NOMO-1 treated with dmso at 0.1 percent for 144 hours (cell line): ENCODE data around the gene GNAQ.
"Not testable (repeated sequence)": the region's sequence is repeated elsewhere in the genome, so short reads cannot be mapped to it uniquely, and the experiment has no call there.

Experiments
- DNase-seq: peaks from one replicate; lab custom pipeline; 2025; ENCODE audit not compliant: unreplicated experiment; lab: John Stamatoyannopoulos, UW

Gene GNAQ

DNA sequence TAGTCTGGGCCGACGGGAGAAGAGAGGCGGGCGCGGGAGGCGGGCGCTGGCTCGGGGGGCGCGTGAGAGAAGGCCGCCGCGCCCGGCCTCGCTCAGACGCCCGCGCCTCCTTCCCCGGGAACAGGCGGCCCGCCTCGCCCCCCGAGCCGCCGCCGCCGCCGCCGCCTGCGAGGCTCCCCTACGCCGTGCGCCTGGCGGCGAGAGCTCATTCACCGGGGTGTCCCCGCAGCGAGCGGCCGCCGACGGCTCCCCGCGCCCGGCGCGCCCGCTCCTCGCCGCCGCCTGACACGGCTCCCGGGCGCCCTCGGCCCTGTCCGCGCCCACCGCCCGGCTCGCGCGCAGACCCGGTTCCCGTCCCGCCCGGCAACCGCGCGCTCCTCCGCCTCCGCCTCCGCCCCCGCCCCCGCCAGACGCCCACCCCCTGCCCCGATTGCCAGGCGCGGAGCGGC lies at the start of gene GNAQ:
TSS of gene GNAQ (minus strand) at position 368 of the 449 bp plus-strand sequence. CDS start 576 bp downstream, outside the sequence.
- no peak for DNase-seq

DNA sequence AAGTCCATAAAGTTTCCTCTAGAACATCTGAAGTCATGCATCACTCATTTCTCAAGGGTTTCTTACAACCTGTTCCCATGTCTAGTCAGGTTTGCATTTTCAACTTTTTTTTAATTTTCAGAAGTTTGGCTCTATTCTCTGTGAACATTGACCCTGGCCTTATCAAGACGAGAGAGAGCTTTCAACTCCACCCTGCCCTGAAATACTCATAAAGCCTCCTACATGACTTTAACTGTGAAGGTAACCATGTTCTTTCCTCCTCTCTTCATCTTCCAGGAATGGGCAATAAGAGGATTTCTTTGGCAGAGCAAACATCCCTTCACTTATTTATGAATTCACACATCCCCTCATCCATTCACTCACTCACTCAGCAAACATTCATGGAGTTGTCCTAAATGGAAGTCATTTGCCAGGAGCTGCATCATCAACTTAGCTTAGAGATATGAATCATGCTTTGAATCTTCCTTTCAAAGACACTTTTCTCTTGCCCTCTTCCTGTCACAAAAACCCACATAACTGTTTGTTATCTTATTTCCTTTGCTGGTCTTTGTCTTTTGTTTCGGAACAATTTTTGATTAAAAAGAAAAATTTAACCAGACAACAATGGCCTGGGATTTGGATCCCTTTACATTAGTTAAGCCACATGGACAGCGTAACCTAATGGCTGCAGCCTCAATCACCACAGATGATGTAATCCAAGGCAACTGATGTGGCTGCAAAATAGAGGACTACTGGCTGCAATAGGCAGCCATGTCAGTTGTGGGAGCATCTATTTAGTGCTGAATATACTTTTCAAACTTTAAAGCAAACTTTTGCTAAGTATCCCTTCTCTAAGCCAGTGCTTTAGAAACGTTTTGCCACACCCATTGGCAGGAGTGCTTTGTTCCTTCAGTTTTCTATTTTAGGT lies 43.0 kb upstream of the GNAQ start:
- no peak for DNase-seq

DNA sequence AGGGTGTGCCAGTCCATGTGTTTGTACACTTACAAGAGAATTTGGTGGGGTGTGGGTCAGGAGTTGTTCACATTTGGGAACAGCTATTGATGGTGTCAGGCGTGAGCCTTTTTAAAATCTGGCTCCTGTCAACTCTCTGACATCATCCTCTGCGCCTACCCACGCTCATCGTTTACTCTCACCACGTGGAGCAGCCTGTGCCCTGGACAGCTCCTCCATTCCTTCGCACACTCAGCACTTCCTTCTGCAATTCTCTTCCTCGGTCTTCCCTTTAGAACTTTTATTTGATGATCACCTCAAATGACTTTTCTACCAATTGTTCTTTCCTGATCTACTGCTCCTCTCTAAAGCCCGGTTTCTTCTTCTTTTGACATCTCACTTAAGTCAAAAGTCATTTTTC lies 42.1 kb upstream of the GNAQ start:
- no peak for DNase-seq

DNA sequence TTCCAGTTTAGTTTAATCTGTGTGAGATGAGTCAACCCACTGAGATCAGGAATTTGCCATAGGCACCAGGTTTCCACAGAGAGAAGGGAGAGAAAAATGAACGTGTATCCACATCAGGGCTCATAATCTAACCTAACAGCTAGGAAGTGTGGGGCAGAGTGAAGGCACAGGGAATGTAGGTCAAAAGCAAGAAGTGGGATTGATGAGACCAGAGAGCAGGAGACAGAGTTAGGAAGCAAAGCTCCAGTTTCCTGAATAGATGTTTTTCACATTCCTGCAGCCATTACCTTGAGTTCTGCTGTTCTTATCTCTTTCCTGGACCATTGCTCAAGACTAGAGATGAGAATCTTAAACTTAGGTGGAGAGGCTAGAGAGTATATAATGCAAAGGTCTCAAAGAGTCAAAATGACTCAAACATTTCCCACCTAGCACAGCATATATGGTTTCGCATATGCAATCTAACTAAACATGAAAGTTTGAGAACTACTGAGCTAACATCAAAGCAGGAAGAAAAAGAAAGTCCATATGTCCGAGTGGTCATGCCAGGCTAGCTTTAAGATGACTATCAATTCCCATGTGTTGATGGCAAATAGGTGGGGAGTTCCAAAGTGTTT lies 41.1 kb upstream of the GNAQ start:
- DNase-seq = no peak

DNA sequence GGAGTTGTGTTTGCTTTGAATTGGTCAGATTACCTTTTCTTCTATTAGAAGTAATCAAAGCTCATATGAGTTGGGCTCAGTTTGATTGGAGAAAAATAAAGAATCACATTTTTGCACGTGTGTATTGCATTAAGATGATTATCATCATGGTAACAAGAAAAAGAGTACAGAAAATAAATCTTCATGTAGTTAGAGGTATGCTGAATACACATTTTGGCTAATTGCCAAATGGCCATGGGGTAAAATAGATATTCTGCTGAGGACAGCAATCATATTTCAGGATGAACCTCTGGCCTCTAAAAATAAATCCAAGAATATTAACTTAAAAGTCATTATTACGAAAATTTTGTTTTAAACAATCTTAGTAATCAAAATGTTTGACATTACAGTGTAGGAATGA lies 38.9 kb upstream of the GNAQ start:
- no peak for DNase-seq

DNA sequence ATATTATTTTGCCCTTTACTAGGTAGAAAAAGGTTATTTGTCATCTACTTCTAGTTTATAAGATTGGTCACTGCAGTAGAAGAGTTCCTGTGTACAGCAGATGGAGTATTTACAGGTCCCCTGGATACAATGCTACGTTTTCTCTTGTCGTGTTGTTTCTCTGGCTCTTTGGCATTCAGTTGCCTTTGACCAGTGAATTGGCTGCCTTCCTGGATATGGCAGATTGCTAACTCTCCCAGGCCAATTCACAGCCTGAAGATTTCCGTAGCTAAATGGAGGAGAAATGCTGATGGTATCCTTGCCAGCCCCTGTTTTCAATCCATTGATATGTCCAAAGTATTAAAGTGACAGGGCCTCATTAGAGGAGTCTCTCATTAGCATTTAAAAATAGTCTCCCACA lies 32.5 kb upstream of the GNAQ start:
- DNase-seq = no peak

DNA sequence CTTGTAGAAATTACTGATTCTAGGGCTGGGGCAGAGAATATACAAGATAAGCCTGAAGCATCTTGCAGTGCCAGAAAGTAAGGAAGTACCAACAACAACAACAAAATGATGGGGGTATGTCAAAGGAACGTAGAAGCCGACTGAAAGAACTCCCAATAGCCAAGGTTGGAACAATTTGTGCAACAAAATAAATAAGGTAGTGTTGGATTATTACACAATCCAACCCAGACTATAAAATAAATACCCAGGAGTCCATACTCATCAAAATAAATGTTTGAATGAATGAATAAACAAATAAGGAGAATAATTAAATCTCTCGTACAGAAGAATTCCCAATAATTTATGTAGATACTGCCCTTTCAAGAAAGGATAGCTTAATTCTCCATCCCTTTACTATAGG lies 31.1 kb upstream of the GNAQ start:
- DNase-seq = no peak

DNA sequence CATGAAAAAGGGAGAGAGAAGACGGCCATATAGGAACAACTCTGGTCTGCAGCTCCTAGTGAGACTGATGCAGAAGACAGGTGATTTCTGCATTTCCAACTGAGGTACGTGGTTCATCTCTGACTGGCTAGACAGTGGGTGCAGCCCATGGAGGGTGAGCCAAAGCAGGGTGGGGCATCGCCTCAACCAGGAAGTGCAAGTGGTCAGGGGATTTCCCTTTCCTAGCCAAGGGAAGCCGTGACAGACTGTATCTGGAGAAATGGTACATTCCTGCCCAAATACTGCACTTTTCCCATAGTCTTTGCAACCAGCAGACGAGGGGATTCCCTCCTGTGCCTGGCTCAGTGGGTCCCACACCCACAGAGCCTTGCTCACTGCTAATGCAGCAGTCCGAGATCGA lies 22.6 kb upstream of the GNAQ start:
- DNase-seq = not testable (repeated sequence)

DNA sequence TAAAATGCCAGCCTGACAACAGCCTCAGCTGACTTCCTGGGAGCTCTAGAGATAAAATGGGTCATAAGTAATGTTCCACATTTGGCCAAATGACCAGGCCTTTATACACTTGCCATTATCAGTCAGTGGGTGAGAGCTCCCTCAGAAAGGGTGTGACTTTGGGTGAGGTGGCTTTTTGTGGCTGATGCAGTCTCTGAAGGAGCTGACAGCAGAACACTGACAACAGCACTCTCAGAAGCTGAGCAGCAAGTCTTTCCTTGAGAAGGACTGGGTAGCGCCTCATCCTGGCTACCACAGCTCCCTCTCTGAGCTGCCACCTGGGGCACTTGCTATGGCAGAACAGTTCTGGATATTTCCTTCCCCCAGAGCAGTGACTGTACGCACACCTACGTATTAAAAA lies 22.0 kb upstream of the GNAQ start:
- no peak for DNase-seq

DNA sequence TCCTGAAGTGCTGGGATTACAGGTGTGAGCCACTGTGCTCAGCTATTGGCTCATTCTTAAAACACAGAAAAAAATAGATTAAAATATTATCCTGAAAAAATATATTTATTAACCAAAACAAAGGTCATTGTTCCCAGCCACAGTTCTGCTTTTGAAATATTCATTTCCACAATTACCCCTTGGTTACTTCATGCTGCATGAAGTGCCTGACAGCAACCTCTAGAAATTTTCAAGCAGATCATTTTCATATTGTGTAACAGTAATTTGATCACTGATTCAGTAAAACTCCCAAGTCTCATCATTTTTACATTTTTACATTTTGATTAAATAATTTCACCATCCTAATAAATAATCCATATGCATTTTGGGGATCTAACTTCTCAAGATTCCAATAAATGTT lies 18.8 kb upstream of the GNAQ start:
- no peak for DNase-seq

DNA sequence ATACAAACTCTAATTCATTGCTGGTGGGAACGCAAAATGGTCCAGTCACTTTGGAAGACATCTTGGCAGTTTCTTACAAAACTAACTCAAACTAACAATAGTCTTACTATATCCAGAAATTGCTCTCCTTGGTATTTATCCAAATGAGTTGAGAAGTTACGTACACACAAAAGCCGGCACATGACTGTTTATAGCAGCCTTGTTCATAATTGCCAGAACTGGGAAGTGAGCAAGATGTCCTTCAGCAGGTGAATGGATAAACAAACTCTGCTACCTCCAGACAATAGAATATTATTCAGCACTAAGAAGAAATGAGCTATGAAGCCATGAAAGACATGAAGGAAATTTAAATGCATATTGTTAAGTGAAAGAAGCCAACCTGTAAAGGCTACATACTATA lies 17.9 kb upstream of the GNAQ start:
- no peak for DNase-seq

DNA sequence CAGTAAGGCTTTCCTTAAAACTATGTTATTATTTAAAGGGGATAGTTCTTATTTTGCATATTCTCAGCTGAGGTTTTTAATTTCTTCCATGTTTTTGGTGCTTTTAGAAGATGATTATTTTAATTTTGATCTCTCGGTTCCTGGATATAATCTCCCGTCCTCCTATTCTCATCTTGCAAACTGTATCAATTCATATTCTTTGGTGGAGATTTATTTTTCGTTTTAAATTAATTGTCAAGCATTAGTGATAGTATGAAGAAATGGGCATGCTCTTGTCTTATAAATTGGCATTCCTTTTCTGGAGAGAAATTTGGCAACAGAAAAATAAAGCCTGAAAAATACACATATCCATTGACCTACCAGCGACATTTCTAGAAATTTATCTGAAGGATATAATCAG lies 15.5 kb upstream of the GNAQ start:
- no peak for DNase-seq

DNA sequence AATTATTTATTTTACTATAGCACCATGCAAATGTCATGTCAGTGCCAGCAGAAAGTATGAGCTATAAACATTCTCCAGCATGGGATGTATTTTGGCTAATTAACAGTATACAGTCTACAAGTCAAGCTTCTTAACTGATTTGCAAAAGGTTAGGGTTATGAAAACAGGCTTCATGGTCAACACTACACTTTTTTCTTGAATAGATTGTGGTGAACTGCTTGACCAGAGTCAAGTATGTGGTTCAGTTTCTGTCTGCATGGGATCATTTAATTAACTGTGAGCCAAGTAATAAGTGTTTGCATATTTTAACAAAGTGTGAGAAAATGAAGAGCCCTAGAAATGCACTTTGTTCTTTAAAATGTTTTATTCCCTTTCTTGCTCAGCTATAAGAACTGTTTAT lies 14.5 kb upstream of the GNAQ start:
- DNase-seq = no peak

DNA sequence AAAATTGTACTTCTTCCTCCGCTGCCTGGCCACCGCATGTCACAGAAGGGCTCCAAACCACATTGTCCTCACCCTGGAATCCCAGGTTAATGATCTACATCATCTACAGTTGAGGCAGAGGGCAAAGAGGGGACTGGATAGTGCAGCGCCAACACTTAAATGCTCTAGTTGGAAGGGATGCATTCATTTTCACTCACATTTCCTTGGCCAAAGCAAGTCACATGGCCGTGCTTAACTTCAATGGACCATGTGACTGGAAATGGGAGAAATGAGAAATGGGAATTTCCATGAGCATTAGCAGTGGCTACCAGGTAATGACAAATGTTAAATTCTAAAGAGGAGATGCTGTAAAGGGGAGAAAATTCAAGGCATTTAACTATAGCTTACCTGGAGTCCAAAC lies 13.3 kb upstream of the GNAQ start:
- no peak for DNase-seq

DNA sequence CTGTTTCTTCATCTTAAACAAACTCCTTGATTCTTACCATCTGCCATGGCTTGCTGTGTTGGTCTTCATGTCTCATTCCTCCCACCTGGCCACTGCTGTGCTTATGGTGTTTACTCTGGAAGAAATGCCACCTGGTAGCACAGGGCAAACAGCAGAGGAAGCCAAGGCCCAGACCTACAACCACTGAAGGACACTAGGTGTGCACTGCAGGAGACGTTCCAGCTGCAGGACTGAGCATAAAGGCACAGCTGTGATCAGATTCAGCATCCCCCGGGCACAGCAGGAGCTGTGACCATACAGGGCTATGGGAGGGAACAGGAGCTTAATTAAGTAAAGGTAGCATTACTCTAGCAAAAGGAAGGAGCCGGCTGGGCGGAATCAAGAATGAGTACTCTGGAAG lies 12.6 kb upstream of the GNAQ start:
- DNase-seq = no peak

DNA sequence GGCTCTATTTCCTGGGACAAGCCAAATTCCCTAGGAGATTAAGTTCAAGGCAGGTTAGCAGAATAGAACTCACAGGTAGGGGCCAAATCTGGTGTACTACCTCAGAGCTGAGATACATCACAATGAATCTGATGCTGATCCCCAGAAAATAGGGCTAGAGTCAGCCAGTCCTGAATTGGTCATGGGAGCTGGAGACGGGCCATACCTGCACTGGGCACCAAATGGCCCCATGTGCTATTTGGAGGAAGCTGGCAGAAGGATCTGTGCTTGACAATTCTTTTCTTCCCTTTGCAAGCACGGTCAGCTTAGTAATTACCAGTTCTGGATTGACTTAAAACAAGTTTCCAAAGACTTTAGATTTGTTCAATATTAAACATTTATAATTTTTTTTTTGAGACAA lies 10.4 kb upstream of the GNAQ start:
- no peak for DNase-seq

DNA sequence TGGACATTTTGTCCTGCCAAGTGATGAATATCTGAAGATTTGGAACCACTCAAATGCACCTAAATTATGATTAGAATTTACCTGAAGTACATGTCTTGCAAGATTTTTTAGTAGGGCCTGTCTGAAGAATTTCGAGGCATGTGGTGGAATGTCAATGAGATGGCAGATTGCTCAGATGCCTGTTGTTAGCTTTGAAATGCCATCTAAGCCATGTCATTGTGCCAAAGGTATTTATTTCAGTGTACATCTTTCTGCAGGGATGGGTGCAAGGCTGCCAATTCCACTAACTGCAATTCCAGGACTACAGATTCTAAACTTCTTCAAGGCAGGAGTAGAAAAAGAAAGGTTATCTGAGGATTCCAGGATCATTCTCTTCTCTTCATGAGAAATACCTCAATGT lies 9.1 kb upstream of the GNAQ start:
- no peak for DNase-seq

DNA sequence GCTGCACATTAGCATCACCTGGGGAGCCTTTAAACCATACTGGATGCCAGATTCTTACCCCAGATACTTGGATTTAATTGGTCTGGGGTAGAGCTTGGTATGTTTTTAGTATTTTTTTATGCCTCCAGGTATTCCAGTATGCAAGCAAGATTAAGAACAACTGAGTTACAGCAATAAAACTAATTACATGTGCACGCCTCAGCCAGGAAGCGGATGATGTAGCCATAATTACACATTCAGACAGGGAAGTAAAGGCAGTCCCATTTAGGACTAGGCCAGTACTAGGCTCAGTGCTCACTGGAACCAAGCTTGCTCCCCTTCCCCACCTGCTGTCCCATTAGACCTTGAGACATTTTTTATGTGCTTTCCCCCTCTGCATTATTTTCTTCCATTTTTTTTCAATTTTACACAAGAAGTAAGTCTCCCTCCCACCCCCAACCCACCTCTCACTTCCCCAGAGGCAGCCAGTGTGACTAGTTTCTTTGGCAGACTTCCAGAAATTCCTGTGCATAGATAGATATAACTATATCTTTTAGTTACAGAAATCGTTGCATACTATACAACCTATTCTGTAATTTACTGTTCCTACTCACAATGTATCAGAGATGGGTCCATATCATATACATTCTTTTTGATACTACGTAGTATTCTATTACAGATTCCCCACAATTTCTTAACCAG lies 7.1 kb upstream of the GNAQ start:
- no peak for DNase-seq

DNA sequence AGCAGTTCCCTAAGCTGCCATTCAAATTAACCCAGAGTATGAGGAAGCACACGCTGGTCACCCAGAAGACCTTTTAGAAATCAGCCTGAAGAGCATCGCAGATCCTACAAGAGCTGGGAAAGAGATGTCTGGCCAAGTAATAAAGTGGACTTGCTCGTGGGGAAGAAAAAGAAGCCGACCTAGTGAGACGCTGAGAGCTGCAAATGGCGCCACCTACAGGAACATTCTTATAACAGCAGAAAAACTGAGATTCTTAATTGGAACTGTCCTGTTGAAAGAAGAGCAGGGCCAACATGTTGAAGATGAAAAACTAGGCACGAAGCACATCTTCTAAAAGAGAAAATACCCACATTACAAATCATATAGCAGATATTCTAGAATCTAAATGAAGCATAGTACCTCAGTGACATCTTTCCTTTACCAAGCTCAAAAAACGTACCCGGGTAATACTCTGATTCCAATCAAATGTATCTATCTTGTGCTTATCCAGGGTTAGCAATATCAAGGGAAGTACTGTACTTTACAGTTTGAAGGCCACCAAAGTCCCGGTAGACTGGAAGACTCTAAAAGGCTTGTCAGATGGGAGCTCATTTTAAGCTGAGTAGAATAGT lies 3.9 kb upstream of the GNAQ start:
- DNase-seq = no peak

DNA sequence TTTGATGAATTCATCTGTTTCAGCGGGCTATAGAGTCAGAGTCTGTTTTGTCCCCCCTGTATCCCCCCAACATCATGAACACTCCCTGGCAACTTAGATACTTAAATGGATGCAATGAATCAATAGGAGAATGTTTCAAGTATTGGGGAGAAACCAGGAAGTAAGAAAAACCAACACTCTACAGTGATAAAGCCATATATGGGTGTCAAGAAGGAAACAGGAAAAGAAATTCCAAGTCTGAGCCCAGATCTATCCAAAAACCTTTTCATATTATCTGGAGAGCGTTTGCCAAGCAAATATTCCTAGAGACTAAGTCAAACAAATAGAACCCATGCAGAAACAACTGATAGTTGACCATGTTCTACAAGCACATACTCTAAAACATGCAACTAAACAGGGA lies 2.3 kb upstream of the GNAQ start:
- DNase-seq = no peak

DNA sequence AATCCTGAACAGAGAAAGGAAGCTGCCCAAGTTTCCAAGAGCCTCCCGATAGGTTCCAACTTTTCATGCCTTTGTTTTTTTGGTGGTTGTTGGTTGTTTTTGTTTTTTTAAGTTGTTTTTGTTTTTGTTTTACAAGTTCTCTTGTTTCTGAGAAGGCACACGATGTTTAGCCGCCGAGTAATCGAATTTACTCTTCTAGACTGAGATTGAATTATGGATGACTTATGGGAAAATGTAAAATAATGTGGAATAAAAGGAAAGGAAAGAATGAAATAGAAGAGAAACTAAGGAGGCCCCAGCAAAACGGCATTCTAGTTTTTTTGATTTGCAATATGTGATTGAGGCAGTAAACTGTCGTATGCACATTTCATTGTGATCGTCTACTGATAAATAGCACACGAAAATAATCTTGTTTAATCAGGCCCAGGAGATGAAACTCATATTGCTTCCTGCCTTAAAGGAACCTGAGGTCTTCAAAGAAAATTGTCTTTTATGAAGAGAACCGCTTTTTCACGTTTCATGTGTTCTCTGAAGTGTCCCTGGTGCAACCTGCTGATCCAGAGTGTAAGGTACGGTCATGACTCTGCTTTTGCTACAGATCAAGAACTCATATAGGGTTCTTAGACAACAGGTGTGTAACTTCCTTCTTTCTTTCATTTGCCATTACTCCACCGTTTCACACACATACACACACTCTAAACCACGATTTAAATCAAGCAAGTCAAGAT lies 1.3 kb upstream of the GNAQ start:
- DNase-seq = no peak
